HG03097 (cell line): ENCODE data around the gene RHOF.

ENCODE experiments used
- ATAC-seq: cut with Tn5 transposase; IDR thresholded peaks from one replicate; pipeline ENCODE4 v1.9.1; 2021; ENCODE audit not compliant: unreplicated experiment, low FRiP score

Gene RHOF

DNA sequence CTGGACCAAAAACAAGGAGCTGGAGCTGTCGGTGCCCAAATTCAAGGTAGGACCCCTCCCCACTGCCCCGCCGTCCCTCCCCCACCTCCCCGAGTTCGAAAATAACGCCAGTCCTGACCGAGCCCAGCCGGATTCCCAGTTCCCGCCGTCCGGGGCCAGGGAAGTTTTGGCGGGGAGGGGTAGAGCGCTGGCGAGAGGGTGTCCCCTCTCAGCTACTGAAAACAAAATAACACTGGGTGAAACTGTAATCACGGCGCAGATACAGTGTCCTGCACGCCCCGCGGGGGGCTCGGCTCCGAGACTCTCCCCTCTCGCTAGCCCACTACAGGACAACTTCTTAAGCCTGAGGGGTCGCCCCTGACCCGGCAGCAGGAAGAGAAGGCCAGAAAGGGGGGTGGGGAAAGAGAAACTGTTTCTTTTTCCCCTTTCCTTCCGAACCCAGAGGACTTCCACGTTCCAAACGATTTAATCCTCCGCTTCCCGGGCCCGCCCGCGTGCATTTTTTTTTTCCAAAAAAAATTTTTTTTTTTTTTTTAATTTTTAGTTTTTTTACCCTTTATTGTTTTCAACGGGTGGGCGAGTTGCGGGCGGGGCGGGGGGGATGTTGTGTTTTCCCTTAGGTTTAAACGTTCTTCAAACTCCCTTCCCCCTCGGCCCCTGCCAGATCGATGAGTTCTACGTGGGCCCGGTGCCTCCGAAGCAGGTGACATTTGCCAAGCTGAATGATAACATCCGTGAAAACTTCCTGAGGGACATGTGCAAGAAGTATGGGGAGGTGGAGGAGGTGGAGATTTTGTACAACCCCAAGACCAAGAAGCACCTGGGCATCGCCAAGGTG is 11.9 kb upstream of the RHOF start:
- ATAC-seq = no peak

GRCh38 chr12:121804417-121805111 is 11.1 kb upstream of the RHOF start:
- no peak for ATAC-seq

DNA sequence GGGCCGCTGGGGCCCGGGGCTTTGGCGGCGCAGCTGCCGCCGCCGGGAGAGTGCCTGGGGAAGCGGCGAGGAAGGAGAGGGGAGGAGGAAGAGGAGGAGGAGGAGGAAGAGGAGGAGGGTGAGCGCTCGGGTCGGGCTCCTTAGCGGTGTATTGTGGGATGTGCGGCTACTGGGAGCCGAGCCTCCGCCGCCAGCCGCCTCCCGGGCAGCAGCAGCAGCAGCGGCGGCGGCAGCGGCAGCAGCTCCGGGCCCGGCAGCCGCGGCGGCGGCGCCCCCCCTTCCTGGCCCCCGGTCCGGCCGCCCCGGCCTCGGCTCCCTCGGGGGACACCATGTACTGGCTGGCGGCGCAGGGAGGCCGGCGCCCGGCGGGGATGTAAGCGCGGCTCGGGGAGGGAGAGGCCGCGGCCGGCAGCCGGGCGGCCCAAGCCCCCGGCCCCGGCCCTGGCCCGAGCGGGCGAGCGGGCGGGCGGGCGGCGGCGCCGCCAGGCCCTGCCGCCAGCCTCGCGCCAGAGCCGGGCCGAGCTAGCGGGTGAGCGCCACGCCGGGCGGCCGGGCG is 10.5 kb upstream of the RHOF start, which contains the start of gene SETD1B:
Gene SETD1B, plus strand, starts transcription at position 149 of the 556 bp plus-strand sequence. CDS start 729 bp downstream, outside the sequence.
- ATAC-seq = no peak

DNA sequence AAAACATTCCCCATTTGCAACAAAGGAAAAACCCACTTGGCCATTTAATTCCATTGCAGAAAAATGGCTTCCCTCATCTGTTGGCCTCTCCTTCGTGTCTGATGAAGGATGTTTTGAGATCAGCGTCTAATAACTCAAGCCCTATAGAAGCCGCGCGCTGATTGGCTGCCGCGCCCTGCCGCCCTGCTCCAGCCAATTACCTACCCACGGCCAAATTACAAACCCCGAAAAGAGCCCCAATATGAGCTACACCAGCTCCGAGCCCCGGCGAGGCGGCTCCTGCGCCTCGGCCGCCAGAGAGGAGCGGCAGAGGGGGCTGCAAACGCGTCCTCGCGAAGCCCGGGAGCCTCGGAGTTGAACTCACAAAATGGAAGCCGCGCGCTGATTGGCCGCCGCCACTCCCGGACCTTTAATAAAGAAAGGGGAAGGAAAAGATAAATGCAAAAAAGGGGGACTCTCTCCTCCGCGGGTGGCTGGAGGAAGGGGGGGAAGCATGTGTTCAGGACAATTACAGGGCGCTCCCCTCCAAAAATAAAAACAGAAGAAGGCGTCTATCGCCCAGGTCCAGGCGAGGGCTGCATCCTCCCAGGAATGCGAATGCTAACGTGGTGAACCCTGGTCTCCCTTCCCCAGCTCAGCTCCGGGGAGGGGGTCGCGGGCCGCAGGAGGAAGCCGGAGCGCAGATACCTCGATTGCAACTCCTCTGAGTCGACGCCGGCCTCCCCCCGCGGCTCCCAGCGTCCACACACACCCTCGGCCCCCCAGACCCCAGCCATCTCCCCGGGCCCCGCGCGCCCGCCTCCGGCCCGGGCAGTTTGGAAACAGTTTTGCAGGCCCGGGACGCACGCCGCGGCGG is 9.6 kb upstream of the RHOF start:
- ATAC-seq = peak; percentile 42

DNA sequence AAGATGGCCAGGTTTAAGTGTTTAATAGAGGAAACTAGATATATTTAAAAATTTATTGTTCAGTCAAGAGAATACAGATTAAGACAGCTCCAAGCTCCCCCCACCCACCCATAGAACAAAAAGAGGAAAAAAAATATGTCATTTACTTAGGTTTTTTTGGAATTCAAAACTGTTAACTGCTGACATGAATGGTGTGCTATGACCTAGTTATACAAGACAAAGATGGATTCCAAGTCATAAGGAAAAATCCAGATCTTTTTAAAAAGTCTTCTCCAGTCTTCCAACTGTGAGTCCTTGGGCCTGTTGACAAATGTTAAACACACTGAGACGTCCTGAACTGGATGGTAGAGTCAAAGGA is 9.0 kb upstream of the RHOF start:
- ATAC-seq = no peak

DNA sequence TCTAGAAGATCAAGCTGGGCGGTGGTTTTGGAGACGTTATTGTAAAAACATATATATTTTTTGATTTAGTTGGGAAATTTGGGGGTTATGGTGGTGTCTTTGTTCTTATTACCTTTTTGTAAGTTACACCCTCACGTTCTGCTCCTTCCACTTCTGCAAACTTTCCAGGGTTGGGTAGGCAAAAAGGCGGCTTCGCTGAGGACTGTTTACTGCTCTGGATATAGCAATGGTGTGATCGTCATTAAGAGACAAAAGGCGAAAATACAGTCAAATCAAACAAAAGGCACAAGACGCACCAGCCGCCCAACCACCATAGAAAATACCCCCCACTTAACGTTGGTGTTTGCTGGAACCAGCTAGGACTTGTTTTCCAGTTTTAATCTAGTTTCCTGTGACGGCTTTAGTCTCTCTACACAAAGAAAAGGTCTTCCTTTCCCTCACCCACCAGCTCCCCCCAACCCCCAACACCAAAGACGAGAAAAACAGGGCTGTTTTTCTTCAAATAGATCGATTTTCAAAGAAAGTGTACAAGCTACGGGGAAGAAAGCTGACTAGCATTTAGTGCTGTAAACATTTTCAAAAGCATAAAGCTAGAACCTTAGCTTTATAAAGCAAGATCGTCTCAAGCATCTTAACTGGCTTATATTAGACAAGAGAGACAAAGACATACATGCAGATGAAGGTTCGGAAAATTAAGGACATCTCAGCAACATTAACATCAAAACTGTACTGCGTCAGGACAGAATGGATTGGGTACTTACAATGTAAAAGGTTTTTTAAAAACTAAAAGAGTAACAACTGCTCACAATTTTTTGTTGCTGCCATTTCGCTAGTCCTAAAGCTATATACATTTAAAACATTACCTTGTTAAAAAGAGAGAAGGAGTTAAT is 8.4 kb upstream of the RHOF start:
- ATAC-seq = no peak

DNA sequence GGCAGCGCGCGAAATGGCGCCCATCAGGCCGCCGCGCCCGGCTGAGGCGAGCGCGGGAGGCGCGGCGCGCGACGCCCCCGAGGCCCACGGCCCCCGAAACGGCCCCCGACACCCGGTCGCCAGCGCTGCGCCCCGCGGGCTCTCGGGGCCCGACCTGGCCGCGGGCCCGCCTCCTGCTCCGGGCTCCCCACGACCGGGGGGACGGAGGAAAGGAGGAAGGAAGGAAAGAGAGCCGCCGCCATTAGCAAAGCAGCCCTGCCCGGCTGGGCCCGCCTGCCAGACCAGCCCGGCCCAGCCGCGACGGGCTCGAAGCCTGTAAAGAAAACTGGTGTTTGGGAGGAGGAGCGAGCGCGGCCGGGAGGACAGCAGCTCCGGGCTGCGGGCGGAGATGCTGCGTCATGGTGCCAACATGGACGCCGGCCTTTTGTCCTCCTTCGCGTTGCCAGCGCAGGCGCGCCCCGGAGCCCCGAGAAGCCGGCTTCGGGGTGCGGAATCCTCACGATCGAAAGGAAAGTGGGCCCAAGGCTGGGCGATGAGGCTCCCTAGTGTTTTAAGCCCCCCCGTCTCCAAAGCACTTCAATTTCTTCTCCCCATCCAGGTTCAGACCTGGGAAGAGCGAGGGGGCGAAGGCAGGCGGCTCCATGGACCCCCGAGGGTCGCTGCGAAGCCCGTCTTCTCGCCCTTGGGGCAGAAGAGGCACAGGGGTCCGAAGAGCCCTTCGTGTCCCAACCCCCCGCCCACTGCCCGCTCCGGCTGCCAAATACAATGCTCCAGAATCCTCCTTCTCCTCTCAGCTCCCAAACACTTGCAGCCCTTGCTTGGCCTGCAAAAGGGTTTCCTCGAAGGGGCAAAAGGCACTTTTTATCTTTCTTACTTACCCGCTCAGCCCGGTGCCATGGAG is 7.5 kb upstream of the RHOF start:
- no peak for ATAC-seq

DNA sequence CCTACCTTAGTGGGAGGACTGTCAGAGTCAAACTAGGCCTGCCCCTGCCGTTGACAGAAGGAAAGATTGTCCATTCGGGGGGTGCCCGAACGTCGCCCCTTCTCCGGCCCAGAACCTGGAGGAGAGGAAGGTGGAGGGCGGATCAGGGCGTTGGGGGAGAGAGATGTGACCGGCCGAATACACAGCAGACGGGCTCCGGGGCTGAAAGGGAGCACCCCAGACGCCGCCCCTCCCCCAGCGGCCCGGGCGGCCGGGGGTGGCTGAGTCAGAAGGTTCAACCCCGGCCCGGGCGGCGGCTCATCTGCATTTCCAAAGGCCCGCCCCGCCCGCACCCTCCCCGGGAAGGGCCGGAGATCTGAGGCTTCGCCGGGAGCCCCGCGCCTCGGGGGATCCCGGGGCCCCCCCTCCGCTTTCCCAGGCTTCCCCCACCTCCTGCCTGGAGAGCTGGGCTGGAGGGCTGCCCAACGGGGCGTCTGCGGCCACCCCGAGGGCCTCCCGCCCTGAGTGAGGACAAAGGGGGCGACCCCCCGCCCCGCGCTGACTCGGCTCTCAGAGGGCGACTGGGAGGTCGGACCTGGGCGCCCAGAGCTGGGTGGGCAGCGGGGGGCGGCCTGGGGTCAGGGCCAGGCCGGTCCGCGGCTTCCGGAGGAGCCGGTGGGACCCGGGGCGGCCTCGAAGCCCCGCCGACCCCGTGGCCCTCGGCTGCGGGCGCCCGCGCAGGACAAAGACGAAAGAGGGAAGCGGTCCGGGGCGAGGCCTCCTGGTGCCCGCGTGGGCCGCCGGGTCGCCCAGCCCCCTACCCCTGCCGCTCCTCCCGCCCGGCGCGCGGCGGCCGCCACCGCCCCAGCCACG is 6.6 kb upstream of the RHOF start:
- ATAC-seq = no peak

DNA sequence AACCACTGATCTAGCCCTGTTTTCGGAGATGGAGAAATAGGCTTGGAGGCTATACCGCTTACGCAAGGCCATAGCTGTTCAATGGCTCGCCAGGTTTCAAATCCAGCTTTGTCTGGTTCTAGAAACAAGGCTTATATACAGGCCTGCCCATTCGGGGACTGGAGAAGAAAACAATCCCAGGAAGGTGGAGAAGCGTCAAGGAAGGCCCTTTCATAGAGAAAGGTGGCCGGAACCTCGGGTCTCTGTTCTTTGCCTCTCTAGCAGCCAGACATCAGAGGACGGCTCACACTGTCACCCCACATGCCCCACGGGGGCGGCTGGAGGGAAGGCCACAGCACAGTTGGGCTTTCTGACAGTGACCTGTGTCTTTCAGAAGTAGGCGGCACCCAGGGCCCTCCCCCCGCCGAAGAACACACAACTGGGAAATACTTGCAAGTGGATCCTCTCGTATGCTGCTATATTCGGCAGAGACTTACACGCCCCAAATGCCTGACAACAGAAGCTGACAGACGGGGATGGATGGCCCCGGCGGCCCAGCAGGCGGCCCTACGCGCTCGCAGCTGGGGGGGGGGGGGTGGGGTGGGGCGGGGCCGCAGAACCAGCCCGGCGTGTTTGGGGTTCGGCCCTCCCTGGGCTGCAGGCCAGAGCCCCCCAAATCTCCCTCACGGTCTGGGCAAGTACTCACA is 5.8 kb upstream of the RHOF start:
- no peak for ATAC-seq

DNA sequence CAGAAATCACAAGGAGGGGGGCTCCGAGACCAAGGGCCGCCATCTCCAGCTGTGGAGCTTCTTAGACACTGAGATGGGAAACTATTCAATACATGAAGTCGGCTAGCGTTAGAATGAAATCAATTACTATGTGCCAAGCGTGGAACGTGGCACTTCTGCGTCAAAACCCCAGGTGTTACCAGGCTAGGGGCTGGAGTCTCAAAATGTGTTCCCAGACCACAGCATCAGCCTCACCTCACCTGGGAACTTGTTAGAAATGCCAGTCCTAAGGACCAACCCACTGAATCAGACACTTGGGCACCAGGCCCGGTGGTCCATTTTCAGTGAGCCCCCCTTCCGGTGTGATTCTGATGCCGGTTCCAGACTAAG is 5.3 kb upstream of the RHOF start:
- no peak for ATAC-seq

DNA sequence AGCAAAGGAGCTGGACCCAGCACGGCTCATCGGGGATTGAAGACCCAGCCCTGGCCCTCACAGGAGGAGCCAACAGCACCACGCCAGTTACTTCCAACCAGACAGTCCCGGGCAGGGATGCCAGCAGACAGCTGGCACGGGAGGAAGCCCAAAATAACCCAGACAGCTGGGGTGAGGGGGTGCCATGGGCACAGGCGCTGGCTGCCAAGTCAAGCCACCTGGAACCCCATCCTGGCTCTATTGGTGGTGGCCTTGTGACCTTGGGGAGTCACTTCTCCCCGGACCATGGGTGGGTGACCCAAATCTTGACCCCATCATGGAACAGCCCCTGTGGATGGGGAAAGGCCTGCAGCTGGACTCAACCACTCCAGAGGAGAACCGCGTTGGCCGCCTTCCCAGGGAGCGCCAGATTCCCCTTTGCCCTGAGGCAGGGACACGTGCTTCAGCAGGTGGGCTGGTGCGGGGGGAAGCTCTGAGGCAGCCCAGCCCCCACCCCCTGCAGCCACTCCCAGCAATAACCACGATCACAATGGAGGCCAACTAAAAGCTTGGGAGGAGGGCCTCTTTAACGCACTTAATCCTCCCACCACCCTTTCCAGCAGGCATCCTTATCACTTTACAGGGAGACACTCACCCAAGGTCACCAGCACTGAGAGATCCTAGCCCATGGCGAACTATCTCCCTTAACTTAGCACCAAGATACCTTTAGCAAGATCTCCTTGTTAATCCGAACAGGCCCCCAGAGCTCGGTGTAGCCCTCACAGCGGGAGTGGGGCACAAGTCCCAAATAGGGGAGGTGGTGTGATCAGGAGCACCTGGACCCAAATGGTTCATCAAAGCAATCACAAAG is 4.7 kb upstream of the RHOF start:
- no peak for ATAC-seq

- ATAC-seq = no peak
These were observed 3.6 kb upstream of the RHOF start for GRCh38 chr12:121796855-121797751.

DNA sequence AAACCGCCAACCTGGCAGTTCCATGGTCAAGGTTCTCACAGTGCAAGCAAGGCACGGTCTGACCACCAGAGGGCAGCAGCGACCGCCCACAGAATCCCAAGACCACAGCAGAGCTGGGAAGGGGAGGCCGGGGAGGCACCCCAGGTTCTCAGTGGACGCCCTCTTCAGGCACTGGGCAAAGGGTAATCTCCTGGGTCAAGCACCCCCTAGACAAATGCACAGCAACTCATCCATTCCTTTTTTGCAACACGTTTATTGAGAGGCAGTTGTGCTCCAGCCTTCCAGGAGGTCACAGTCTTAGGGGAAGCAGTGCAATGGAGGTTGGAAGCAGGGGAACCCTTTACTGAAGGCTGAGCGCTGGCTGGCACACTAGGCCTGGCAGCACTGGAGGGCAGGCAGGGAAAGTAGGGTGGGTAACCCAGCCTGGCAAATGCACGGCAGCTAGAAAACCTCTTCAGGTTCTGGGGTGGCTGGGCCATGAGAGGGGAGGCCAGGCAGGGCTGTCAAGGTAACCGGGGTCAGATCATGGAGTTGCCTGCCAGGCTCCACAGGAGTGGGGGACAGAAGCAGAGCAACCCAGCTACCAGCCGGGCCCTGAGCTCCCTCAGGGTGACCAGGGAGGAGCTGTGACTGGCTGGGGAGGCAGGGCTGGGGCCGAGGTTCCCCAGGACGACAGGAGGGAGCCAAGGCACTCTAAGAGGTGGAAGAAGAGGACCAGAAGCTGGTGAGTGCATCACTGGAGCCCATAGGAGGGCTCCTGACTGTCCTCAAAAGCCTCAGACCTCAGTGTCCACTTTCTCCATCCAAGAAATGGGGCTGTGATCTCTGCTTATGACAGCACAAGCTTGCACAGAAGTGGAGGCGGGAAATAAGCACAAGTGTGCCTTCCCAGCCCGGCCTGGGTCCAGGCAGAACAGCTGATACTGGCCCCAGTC is 1.8 kb upstream of the RHOF start:
- no peak for ATAC-seq

DNA sequence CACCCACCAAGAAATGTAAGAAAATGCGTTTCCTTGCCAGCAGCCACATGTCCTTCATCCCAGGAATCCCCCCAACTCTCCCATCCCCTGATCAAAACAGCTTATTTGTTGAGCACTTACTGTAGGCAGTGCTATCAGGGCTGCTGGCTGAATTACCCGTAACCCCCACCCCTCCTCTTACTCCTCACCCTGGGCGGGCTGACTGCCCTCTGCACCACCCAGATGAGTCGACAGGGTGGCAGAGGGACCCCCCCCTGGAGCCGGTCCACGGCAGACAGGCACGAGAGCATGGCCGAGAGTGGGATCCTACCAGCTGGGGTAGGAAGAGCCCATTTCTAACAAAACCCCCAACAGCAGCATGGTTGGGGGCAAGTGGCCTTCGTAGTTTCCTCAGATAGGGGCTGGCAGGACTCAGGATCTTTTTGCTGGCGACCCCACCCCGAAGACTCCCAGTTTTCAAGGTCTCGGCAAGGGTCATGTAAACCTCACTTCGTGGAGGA is 1.1 kb upstream of the RHOF start:
- ATAC-seq = no peak
